ENCODE measurements around the gene PIK3CB.
"Not testable (repeated sequence)": the region's sequence is repeated elsewhere in the genome, so short reads cannot be mapped to it uniquely, and the experiment has no call there.

Gene PIK3CB

DNA sequence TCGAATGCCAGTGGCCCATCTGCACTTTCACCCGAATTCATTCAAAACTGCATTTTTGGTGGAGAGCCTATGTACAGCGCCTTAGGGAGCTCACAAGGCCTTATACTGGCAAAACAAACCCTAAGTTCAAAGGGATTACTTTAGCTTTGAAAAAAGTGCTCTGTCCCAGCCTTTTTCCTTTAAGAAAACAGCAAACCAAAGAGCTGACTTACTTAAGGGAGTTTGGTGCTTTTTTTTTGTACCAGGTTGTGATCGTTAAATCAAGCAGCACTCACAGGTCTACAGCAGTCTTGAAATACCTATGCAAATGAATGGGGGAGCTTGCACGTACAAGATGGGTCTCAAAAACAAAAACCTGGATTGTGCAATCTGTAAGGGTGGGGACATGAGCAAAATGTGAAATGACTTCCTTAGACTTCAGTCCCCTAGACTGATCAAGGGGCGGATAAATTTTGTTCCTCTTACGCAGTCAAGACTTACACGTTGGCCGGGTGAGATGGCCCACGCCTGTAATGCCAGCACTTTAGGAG lies 11.6 kb upstream of the PIK3CB start:
- no peak overlapping the region for H3K27ac ChIP-seq
- no peak for TF ChIP-seq CTCF (conservative IDR thresholded peaks at IDR 0.05)
- no peak for TF ChIP-seq ZFX (IDR thresholded peaks at IDR 0.05)

DNA sequence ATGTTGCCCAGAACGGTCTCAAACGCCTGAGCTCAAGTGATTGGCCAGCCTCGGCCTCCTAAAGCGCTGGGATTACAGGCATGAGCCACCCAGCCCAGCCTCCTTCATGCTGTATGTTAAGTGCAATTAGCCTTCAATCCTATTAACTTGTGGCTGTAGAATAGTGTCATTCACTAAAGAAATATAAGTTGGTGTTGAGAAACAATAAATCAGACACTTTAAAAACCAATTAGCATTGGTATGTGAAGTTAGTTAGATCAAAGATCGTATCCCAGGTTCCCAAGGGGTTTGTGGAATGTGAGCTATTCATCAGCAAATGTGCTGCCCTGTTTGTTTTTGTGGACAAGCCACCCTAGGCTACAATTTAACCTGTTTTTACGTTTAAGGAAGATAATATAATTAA lies 11.0 kb upstream of the PIK3CB start:
- H3K27ac ChIP-seq = no peak overlapping the region
- TF ChIP-seq ZFX (IDR thresholded peaks at IDR 0.05) (no peak), CTCF (conservative IDR thresholded peaks at IDR 0.05) (no peak)

GRCh38 chr3:138845181-138845601 lies 10.5 kb upstream of the PIK3CB start:
- H3K27ac ChIP-seq = no peak overlapping the region
- TF ChIP-seq CTCF (conservative IDR thresholded peaks at IDR 0.05) (no peak), ZFX (IDR thresholded peaks at IDR 0.05) (no peak)

- H3K27ac ChIP-seq = no peak overlapping the region
- no peak for TF ChIP-seq ZFX (IDR thresholded peaks at IDR 0.05)
- TF ChIP-seq CTCF (conservative IDR thresholded peaks at IDR 0.05) = no peak
These were observed 7.9 kb upstream of the PIK3CB start for GRCh38 chr3:138842483-138843188.

GRCh38 chr3:138838385-138838784 lies 3.7 kb upstream of the PIK3CB start:
- H3K27ac ChIP-seq = not testable (repeated sequence)

DNA sequence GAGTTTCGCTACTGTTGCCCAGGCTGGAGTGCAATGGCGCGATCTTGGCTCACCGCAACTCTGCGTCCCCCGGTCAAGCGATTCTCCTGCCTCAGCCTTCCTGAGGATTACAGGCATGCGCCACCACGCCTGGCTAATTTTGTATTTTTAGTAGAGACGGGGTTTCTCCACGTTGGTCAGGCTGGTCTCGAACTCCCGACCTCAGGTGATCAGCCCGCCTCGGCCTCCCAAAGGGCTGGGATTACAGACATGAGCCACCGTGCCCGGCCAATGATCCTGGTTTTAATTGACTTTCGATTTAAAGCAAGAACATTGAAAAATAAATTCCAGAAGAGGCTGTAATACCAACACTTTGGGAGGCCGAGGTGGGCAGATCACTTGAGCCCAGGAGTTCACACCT lies 1.1 kb upstream of the PIK3CB start:
- peak overlapping the region; percentile 96 for H3K27ac ChIP-seq

DNA sequence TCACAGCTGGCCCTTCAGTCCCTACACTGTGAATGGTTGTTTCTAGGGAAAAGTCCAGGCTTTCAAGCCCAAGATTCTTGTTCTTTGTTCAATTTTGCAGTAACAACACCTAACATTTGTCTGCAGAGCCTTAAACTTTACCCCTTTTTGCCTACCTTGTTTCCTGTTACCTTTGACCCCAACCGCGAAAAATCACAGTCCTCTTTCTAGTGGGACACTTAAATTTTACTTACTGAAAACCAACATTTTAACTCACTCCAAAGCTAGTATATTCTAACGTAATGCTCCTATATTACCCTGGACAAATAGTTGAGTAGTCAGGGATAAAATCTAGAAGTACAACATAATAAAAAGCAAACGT lies 649 bp upstream of the PIK3CB start:
- TF ChIP-seq CTCF (conservative IDR thresholded peaks at IDR 0.05) (no peak), ZFX (IDR thresholded peaks at IDR 0.05) (no peak)
- peak overlapping the region; percentile 96 for H3K27ac ChIP-seq

DNA sequence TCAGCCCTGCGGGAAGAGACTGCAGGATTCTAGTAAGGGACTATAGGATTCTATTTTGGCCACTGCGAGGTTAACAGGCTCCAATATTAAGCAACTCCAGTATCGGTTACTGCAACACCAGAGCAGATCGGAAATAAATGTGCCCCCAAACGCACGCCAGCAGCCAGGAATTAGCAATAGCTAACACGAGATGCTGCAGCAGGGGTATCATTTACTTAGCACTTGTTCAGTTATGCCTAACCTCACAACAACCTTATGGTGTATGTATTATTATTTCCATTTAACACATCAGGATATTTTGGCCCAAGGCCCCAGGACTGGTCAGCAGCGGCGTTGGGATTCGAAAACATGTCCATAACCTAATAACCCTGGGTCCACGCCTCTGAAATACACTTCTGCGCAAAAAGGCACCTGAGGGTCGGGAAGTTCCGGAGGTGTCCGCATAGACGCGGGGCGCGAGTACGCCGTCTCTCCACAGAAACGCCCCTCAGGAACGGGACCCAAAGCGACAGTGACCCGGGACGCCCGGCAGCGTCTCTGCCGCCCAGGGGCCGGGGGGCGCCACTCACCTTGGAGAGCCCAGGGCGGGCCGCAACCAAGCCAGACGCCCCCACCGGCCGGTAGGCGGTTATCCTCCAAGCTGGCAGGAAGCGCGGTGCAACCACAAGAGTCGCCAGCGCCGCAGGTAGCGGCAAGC lies 681 bp downstream of the PIK3CB start:
- H3K27ac ChIP-seq = peak overlapping the region; percentile 96
- no peak; the same call in 1 of the 2 replicates for TF ChIP-seq CTCF (conservative IDR thresholded peaks at IDR 0.05)
- no peak for TF ChIP-seq ZFX (IDR thresholded peaks at IDR 0.05)

GRCh38 chr3:138832473-138833057 lies 2.2 kb downstream of the PIK3CB start:
- H3K27ac ChIP-seq = not testable (repeated sequence)
